Upper lobe of left lung (tissue), 4 donors: ENCODE measurements around the gene SLC25A48.

Experiments
- CTCF ChIP-seq, 6 experiments: fragments of 450-650 bp in 4 of 6; fragments of 200-600 bp in 2 of 6; sonication (generic) in 2 of 6; IDR thresholded peaks; one replicate each; pipeline ENCODE4 v1.5.1; 2016 to 2019; ENCODE audit warnings: antibody characterized with exemption in 6 of 6
- EP300 ChIP-seq, 4 donors: sonication (generic); formaldehyde crosslinking; IDR thresholded peaks; one replicate each; pipeline ENCODE4 v1.5.1; 2017; ENCODE audit warnings: antibody characterized with exemption in 4 of 4, control low read depth in 2 of 4
- POLR2A ChIP-seq, 4 donors: fragments of 450-650 bp; IDR thresholded peaks; one replicate each; pipeline ENCODE4 v1.5.1; 2016 to 2017; ENCODE audit warnings: antibody characterized with exemption in 4 of 4, mild to moderate bottlenecking in 2 of 4
- POLR2AphosphoS5 ChIP-seq, 2 donors: sonication (generic); formaldehyde crosslinking; IDR thresholded peaks; one replicate each; pipeline ENCODE4 v1.5.1; 2017; ENCODE audit warnings: antibody characterized with exemption in 2 of 2

GRCh38 chr5:135822959-135823358 lies 11.5 kb upstream of the SLC25A48 start:
- no peak for TF ChIP-seq EP300 (IDR thresholded peaks at IDR 0.05)
- no peak for TF ChIP-seq CTCF (IDR thresholded peaks at IDR 0.05)
- no peak for TF ChIP-seq POLR2A (IDR thresholded peaks at IDR 0.05)
- no peak for TF ChIP-seq POLR2AphosphoS5 (IDR thresholded peaks at IDR 0.05)
